GM18502 (cell line): ENCODE data around the gene CXCL13.
"Not testable (repeated sequence)": the region's sequence is repeated elsewhere in the genome, so short reads cannot be mapped to it uniquely, and the experiment has no call there.

Experiments used
- ATAC-seq: cut with Tn5 transposase; IDR thresholded peaks from one replicate; pipeline ENCODE4 v1.9.1; 2021; ENCODE audit warnings: mild to moderate bottlenecking; ENCODE audit not compliant: unreplicated experiment, poor library complexity

CXCL13 gene

GRCh38 chr4:77605210-77605902 lies at the start of gene CXCL13:
TSS of gene CXCL13 (plus strand) at chr4:77605820. CDS start at chr4:77605866, 46 bp downstream.
- no peak for ATAC-seq

GRCh38 chr4:77560170-77560569 lies 45.5 kb upstream of the CXCL13 start:
- no peak for ATAC-seq

GRCh38 chr4:77561720-77562119 lies 43.9 kb upstream of the CXCL13 start:
- not testable (repeated sequence) for ATAC-seq

GRCh38 chr4:77564231-77564630 lies 41.4 kb upstream of the CXCL13 start:
- ATAC-seq: no peak

- ATAC-seq: no peak
Observed at GRCh38 chr4:77566148-77566547, 39.5 kb upstream of the CXCL13 start.

- no peak for ATAC-seq
Observed at GRCh38 chr4:77567549-77567948, 38.1 kb upstream of the CXCL13 start.

- not testable (repeated sequence) for ATAC-seq
Observed at GRCh38 chr4:77570508-77571214, 35.0 kb upstream of the CXCL13 start.

- ATAC-seq: no peak
Observed at GRCh38 chr4:77576351-77576750, 29.3 kb upstream of the CXCL13 start.

- ATAC-seq: no peak
Observed at GRCh38 chr4:77578145-77578544, 27.5 kb upstream of the CXCL13 start.

GRCh38 chr4:77579406-77580076 lies 26.1 kb upstream of the CXCL13 start:
- ATAC-seq: no peak

GRCh38 chr4:77581724-77582123 lies 23.9 kb upstream of the CXCL13 start:
- peak; percentile 77 for ATAC-seq

- ATAC-seq: no peak
Observed at GRCh38 chr4:77582156-77582555, 23.5 kb upstream of the CXCL13 start.

GRCh38 chr4:77582711-77583110 lies 22.9 kb upstream of the CXCL13 start:
- no peak for ATAC-seq

GRCh38 chr4:77586951-77587383 lies 18.7 kb upstream of the CXCL13 start:
- ATAC-seq: peak; percentile 98

GRCh38 chr4:77590482-77590881 lies 15.1 kb upstream of the CXCL13 start:
- no peak for ATAC-seq

- no peak for ATAC-seq
Observed at GRCh38 chr4:77591532-77591931, 14.1 kb upstream of the CXCL13 start.

- no peak for ATAC-seq
Observed at GRCh38 chr4:77593101-77593500, 12.5 kb upstream of the CXCL13 start.

GRCh38 chr4:77593993-77594392 lies 11.6 kb upstream of the CXCL13 start:
- ATAC-seq: no peak

GRCh38 chr4:77595364-77595973 lies 10.2 kb upstream of the CXCL13 start:
- ATAC-seq: no peak

GRCh38 chr4:77599378-77599777 lies 6.2 kb upstream of the CXCL13 start:
- no peak for ATAC-seq
